HuH-7 (cell line): ENCODE results near the gene ELAVL4.
"Not testable (repeated sequence)": the region's sequence is repeated elsewhere in the genome, so short reads cannot be mapped to it uniquely, and the experiment has no call there.

Source experiments
- DNase-seq: peaks from one replicate; pipeline ENCODE4 v3.0.0; 2011; ENCODE audit warnings: low spot score

Gene ELAVL4

DNA sequence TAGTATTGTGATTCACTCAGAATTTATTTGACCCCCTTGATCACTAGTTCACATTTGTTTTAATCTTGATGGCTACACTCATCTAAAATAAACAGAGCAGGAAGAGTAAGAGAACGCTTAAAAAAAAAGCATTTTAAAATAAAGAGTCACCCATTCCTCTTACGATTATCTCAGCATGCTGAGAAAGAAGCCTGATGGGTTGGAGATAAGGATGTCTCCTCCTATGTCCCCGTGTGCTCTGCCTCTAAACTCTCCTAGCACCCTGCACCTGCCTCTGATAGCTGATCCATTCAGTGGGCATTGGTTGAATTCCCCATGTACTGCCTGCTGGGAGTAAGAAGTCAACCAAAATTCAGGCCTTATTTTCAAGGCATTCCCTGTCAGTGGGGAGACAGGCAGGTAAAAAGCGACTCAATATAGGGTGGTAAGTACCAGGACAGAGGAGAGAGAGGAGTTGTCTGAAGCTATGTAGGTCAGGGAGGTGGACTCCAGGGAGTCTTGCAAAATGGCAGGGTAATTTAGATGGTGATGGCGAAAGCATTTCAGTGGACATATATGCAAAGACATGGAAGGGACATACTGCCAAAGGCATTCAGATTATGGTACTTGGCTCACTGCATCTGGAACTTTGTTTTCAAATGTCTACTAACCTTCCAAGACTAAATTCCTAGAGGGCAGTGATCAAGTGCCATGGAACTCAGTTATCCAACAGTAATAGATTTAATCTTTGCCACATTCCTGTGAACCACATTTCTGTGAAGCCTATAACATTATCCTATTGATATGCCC, 18.4 kb downstream of the ELAVL4 start:
- DNase-seq = no peak

DNA sequence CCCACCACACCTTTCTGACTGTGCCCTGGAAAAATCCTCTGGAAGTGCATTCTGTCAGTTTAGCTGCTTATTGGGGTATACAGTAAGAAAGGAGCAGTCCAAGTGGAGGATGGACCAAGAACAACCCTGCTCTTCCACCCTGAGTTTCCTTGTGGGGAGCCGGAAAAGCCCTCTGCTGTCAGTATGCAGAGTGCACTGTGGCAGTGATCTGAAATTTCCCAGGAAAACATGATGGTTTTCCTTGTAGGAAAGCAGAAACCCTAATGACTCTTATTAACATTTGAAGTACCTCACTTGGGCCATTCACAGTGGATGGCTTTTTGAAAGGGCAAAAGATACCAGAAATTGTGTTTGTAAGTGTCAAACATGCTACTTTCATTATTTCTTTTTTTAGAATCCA, 20.5 kb downstream of the ELAVL4 start:
- no peak for DNase-seq

DNA sequence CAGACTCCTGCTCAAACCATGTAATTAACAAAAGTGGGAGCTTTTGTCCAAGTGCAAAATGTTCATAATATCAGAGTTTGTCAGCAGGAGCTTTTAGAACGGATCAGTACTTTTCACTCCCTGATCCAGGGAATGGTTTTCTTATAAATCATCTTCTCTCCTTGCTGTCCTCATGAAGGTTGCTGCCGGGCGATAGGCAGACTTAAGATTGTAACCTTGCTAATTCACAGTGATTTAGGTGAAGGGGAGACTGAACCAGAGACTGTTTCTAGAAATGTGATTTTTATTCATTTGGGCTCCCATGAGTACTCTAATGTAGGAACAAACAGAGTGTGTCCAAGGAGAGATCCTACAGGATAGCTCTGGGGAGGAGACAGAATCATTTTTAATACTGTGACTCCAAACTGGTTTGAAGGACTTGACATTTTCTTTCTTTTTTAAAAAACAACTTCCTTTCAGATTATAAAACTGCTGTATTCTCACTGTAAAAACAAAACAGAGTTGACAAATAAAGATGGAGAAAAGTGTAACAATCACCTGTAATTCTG, 23.7 kb downstream of the ELAVL4 start:
- DNase-seq = no peak

DNA sequence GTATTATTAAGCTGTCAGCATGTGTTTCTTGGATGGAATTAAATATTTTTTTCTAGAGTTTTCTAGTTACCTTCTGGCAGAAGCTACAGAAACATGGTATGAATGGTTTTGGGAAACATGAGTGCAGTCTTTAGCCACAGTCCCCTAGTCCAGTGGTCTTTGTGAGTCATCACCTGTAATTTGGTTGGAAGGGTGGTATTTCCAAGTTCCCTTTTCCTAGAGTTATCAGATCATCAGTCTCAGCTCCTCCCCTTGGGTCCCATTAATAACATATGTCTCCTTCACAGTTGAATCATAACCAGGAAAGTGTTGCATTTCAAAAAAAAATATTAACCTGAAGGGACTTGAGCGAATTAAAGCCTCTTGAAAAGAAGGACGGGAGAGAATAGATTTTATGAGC, 27.0 kb downstream of the ELAVL4 start:
- no peak for DNase-seq

DNA sequence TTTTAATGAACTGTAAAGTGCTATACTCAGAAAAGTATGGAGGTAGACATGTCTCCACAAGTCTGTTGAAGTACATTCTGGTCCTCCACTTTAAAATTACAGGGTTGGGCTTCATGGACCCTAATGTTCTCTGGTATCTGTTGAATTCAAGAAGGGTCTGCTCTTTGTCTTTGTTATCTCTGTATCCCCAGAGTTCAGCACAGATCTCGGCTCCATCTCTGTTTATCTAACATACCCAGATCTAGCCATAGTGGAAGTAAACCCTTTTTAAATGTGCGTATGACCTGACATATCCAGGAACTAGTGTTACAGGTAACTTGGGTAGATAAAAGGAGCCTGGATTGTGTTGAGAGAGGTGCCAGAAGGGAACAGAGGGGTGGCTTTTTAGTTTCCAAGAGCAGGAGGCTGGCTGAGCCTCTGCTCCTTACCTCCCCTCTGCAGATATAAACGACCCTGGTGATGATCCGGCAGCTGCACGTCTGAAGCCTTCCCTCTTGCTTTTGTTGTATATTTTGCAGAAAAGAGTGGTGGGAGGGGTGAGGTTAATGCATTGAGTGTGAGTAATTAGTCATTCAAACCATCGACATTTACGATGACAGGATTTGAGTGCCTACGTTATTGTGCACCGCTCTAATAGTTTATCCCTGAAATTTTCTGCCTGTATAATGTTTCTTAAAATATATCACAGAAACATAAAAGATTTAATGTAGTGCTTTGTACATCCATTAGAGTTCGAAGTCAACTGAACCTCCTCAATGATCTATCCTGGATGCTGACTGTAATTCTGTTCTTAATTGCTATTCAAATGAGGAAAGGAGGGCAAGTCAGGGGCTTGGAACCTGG, 30.8 kb downstream of the ELAVL4 start:
- no peak for DNase-seq

DNA sequence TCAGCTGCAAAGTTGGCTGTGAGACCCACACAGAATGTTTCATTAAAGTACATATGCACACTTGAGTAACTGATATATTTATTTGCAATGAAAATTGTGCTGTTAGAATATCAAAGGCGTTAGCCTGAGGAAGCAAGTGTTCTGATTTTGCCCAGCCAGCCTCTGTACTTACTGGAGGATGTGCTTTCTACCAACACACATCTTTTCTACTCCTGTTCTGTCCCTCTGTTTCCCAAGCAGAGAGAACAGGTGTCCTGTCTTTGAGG, 31.4 kb downstream of the ELAVL4 start:
- DNase-seq = no peak

DNA sequence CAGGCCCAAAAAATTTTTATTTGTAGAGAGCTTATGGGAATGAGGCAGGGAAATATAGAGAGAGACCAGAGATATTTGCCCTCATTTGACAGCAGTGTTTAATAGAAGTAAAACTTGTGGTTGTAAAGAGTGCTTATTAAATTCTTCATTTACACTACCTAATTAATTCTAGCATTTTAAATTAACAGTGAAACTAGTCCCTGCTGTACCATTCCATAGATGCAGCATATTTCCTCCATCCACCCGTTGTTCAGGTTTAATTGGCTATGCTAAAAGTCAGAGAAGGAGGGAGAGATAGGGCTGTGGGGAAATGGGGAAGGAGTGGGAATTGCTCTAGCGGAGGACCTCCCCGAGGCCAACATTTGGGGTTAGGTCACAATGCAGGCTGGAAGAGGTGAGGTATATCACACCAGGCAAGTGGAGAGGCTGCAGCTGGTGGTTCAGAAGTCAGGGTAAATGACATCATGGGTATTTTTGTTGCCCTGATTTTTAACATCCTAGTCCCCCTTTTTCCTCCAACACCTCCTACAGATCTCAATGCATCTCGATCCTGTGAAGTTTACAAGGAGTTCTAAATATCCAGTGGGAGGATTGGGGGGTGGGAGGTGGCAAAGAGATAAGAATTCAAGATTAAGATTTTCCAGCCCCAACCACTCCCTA, 38.6 kb downstream of the ELAVL4 start:
- DNase-seq = no peak

DNA sequence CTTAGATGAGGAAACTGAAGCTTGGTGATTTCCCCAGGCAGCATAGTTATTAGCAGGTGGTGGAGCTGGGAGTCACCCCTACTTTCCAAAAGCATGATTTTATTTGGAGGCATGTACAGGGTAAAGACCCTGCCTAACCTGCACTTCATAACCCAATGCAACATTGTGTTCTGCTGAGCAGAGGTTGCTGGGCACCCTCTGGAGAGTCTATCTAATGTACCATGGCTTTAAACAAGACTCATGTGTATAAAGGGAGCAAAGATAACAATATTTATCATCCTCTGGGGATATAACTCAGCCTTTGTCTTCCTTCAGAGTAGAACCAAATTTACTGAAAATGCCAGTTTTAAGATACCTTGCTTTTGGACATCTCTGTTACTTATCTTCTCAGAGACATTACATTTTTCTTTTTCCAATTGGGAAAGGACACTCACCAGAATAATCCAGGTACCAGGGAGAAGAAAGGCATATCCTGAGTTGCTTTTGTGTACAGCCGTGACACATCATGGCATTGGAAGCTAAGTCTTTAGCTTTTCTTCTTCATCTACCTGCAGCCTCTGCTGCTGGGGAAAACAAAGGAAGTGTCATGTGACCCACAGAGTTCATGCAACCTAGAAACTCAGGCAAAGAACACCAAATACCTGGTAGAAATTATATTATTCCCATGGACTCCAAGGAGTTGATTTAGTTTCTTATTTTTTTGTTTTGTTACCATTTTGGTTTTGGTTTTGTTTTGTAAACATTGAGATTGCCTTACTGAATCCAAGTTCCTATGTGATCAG, 39.6 kb downstream of the ELAVL4 start:
- DNase-seq = no peak

DNA sequence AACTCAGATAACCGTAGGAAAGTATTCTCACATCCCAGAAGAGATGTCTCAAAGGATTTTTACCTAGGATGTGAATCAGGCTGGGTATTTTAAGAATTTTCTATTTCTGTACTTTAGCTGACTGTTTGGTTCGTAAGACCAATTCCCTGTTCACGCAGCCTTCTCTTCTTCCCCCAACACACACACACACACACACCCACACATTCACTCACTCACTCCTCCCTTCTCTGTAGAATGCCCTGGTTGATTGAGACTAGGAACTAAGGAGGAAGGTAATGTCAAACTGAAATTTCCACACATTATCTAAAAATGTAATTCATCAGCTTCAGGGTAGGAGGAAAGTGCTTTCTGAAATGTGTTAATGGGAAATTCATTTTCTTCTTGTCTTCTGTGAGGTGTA, 43.5 kb downstream of the ELAVL4 start:
- DNase-seq = no peak

DNA sequence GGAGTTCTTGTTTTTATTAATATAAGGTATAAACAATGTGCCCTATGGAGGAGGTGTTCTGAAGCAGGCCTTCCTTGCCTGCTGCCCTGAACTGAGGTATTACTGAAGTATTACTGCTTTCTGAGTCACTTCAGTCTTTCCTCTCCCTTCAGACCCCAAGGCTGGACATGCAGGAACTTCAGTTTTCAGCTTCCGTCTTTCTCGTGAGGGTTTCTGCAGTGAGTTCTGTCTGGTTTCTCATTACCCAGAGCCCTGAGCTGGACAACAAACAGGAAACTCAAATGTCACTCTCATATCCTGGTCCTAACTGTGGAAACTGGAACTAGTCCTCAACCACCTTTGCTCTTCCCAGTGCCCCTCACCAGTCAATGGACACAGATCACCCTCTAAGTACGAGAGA, 46.8 kb downstream of the ELAVL4 start:
- DNase-seq = no peak

DNA sequence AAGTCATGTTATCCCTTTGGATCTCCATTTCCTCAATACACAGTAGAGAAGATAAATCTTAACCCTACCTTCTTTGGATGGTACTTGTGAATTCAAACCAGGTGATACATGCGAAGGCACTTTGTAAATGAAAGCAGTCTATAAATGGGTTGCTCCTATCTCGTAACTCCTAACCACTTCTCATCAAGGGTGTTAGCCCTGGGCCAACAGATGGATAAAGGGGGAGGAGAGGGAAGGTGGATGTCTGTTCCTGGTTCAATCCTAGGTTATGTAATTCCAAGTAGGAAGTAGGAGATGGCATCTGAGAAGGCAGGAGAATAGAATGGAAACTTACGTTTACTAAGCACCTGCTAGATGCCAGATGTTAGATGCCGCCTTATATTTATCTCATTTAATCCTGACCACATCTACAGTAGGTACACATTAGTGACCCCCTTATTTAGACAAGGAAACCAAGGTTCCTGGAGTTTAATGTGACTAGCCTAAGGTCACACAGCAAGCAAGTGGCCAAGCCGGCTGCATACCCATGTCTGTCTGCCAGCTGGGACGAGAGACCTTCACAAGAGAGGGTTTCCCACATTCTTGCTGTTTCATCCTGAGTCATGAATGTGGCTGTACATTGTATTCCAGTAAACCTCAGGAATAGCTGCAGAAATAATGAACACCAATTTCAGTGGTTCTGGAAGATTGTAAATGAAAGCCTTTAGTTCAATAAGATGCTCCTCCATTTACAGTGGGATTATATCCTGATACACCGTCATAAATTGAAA, 47.7 kb downstream of the ELAVL4 start:
- DNase-seq = no peak

DNA sequence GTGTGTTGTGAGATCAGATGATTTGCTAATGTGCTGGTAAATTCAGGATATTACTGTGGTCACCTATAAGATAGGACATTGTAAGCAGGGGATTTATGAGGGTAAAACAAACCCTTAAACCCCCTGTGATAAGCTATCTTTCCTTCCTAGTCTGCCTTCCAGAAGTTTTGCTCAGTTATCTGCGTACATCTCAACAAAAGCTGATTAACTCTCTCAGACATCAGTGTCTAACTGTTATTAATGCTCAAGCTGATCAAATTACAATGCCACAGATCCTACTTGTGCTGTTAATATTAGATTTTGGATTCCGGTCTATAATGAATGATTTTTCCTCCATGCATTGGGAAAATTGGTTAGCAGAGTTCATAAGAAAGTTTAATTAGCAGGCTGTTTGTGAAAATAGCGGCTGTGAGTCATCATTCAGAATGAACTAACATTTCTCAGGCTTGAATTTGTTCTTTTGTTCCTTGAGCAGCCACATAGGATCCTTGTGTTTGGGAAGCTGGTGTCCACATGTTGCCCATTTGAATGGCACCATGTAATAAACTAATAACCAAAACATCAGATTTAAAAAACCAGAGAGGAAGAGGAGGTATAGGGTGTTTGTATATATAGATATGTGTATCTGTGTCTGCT, 48.7 kb downstream of the ELAVL4 start:
- DNase-seq = no peak

DNA sequence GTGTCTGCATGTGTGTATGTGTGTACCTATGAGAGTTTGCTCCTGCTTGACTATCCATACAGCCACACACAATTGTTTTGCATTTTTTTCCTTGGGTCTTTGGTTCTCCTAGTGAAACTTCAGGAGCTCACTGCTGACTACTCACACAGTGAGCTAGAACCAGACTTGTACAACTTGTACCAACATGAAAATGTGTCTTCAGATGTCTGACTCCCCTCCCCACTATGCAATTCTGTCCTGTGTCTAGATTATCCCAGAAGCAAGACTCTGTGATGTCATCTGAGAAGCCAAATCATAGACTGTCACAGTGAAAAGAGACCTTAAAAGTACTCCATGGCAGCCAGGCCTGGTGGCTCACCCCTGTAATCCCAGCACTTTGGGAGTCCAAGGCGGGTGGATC, 49.7 kb downstream of the ELAVL4 start:
- DNase-seq = no peak

DNA sequence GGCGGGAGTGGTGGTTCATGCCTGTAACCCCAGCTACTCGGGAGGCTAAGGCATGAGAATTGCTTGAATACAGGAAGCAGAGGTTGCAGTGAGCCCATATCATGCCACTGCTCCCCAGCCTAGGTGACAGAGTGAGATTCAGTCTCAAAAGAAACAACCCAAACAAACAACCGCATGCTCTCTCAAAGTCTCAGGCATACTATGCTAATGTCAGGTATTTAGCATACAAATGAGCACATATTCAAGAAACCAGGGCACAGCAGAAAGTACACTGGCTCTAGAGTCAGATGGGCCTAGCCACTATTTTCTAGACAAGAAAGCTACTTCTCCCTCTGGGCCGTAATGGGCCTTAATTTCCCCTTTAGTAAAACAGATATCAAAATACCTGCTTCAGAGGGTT, 55.0 kb downstream of the ELAVL4 start:
- no peak for DNase-seq

DNA sequence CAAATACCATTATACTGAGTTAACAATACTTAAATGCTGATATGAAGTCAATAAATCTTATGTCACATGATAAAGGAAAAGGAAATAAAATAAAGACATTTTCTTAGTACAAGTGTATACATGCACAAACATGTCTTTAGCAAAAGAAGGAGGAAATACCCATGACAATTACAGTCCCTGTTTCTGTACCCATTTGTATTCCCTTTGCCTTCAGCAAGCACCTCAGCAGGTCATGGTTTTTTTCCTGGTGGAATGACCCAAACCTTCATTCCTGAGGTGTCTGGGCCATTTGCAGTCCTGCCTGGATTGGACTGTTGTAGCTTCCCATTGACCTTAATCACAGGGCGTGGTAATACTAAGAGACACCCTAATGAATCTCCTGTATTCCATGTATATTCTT, 57.6 kb downstream of the ELAVL4 start:
- DNase-seq = not testable (repeated sequence)

DNA sequence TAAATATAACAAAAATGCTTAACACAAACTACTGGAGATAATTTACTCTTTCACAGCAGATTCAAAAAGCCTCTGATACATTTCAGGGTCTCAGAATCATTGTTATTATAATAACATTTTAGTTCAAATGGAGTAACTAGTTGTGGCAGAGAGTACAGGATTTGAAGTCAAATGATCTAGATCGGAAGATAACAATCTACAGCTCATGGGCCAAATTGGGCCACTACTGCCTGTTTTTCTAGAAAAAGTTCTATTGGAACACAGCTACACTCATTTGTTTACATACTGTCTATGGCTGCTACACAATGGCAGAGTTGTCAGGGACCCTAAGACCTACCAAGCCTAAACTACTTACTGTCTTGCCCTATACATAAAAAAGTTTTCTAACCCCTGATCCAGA, 63.6 kb downstream of the ELAVL4 start:
- DNase-seq = no peak

DNA sequence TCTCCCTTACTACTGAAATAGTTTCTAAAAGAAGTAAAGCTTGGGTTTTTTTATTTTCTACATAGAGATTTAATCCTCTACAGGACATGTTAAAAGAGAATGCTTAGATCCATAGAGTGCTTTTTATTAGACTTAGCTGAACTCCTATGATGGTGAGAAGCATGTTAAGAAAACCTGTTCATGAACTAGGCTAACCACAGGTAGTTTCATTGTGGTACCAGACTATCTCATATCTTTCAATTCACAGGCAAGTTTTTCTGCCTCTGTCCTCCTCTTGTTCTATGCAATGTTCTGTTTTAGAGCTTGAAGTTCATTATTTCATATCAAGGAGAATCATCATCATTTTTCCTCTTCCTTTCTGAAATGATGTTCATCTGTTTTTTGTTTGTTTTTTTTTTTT, 65.4 kb downstream of the ELAVL4 start:
- no peak for DNase-seq

DNA sequence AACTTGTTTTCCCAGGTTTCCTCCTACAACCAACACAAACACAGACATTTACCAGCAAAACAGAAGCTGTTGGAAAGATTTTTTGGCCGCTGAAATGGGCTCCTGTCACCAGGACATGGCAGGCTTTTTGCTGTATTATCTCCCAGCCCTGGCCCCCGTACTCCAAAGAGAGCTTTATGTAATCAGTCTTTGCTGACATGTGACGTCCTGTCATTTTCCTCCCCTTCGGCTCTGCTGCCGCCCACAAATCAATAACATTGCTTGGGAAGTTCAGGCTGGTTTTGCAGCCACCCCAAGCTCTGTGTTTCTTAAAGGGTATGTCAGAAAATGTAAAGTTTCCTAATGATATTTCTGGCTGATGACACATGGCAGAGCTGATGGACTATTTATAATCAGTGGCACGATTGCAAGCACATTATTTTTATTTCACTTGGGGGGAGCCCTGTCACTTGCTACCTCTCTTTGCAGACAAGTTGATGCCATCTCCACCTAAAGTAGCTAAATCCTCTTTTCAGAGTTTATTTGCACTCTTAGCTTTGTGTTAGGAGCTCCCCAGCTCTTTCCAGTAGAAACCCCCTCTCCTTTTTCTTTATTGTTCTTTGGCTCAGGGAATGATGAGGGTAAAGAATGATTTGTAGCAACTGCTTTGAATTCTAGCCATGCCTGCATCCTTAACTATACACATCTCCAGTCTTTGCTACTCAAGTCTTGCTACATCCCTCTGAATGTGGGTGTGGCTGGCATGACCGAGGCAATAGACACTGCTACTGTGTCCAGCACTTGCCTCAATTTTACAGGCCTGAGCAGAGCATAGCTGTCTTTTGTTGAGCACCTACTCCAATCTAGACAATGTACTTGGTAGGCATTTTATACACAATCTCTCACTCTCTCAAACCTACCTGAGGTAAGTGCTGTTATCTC, 67.3 kb downstream of the ELAVL4 start:
- DNase-seq = no peak

DNA sequence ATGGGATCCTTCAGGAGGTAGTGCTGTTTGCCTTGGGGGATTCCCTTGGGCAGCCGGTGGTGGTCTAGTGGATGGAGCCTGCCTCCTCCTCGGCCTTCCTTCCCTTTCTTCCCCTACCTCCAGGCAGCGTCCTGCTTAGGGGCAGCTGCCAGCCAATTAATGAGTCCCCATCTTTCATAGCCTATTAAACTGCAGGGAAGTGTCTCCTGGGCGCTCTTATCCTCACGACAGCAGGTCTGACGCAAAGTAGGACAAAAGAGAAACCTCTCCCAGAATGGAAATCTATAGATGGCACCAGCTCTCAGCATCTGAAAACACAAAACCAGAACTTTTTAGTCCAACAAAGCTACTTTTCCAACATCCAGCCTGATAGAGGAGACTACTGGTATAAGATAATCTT, 69.3 kb downstream of the ELAVL4 start:
- no peak for DNase-seq

DNA sequence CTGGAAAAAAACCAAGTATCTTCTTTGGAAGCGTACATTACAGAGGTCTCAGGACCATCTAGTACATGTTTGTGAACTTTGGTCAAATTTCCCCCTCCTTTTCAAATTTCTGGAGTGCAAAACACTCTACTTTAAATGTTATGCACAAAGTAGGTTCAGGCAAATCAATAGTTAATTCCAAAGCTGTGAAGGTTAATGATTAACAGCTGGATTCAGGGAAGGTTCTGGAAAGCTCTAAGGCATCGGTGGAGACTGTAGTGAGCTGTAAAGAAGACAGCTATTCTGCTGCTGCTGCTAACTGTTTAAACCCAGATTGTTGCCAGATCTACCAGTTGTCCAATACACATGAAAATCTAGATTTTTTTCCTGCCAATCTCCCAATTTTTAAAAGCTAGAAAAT, 70.9 kb downstream of the ELAVL4 start:
- DNase-seq = no peak
